ENCODE results near the gene HOXC10.

HOXC10 gene

GRCh38 chr12:53941750-53942149 lies 43.2 kb upstream of the HOXC10 start:
- H3K4me3 ChIP-seq (IDR thresholded peaks at IDR 0.05; ENCODE audit: insufficient read depth, low read depth, low read length), result no peak overlapping the region

DNA sequence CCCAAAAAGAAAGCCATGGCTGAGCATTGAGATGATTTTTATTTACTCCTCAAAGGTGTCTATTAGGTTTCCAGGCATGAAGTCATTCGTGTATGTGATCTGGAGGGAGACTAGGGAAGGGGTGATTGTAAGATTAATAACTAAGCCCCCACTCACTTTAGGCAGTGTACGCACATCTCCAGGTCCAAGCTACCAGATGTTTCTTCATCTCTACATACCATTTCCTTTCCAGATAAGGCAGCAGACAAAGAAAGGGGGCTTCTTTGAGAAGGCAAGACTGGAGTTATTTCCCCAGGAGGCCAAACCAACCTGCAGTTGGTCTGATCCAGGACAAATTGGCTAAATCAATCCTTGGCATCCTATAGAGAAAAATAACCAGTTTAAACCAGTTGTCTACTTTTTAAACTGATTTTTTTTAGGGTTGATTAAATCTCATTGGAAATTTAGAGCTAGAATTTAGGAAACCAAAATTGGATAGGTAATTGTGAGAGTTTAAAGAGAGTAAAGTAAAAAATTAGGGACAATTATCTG lies 42.4 kb upstream of the HOXC10 start:
- Histone ChIP-seq H3K4me2 (no peak overlapping the region), H3K4me3 (IDR thresholded peaks at IDR 0.05; ENCODE audit: insufficient read depth, low read depth, low read length) (no peak overlapping the region), H3K4me1 (ENCODE audit: low read depth, poor library complexity, severe bottlenecking) (no peaks in the 10 kb centered on the region), H3K79me2 (ENCODE audit: insufficient read depth, low read depth) (no peaks in the 10 kb centered on the region), H2AFZ (ENCODE audit: low read depth) (no peak overlapping the region), H3K9ac (no peak overlapping the region), H3K27me3 (ENCODE audit: insufficient read depth, low read depth) (peaks cover 68% of the 10 kb centered on the region), H3K27ac (no peak overlapping the region), H4K20me1 (ENCODE audit: insufficient read depth) (no peaks in the 10 kb centered on the region), H3K36me3 (ENCODE audit: insufficient read depth) (no peaks in the 10 kb centered on the region)
- TF ChIP-seq, protein P1, sequence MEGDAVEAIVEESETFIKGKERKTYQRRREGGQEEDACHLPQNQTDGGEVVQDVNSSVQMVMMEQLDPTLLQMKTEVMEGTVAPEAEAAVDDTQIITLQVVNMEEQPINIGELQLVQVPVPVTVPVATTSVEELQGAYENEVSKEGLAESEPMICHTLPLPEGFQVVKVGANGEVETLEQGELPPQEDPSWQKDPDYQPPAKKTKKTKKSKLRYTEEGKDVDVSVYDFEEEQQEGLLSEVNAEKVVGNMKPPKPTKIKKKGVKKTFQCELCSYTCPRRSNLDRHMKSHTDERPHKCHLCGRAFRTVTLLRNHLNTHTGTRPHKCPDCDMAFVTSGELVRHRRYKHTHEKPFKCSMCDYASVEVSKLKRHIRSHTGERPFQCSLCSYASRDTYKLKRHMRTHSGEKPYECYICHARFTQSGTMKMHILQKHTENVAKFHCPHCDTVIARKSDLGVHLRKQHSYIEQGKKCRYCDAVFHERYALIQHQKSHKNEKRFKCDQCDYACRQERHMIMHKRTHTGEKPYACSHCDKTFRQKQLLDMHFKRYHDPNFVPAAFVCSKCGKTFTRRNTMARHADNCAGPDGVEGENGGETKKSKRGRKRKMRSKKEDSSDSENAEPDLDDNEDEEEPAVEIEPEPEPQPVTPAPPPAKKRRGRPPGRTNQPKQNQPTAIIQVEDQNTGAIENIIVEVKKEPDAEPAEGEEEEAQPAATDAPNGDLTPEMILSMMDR (conservative IDR thresholded peaks at IDR 0.05; ENCODE audit: low read depth, low read length), result no peak

More at GRCh38 chr12:53941750-53942149, 43.2 kb upstream of the HOXC10 start:
- Histone ChIP-seq H3K27me3 (ENCODE audit: insufficient read depth, low read depth) (peaks cover 68% of the 10 kb centered on the region), H2AFZ (ENCODE audit: low read depth) (no peak overlapping the region), H3K36me3 (ENCODE audit: insufficient read depth) (no peaks in the 10 kb centered on the region), H3K79me2 (ENCODE audit: insufficient read depth, low read depth) (no peaks in the 10 kb centered on the region), H3K4me1 (ENCODE audit: low read depth, poor library complexity, severe bottlenecking) (no peaks in the 10 kb centered on the region), H3K27ac (no peak overlapping the region), H3K9ac (no peak overlapping the region), H4K20me1 (ENCODE audit: insufficient read depth) (no peaks in the 10 kb centered on the region), H3K4me2 (no peak overlapping the region)
- TF ChIP-seq, protein P1 (conservative IDR thresholded peaks at IDR 0.05; ENCODE audit: low read depth, low read length), result no peak

DNA sequence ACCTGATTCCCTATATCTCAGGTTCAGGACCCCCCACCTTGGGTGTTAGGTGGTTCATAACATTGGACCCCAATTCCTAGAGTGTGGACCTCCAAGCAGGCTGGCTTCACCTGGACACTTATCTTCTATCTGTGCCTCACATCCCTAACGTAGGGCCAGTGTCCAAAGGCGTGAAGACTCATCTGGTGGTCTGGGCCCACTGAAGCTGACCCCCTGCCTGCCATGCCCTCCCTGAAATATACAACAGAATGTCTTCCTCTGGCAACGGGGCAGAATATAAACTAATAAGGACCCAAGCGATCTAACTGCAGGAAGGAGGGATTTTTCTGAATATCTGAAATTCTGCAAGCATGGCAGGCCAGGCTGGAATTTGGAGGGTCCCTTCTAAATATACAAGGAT lies 40.7 kb upstream of the HOXC10 start:
- Histone ChIP-seq H3K4me2 (no peak overlapping the region), H3K79me2 (ENCODE audit: insufficient read depth, low read depth) (no peaks in the 10 kb centered on the region), H2AFZ (ENCODE audit: low read depth) (no peak overlapping the region), H4K20me1 (ENCODE audit: insufficient read depth) (no peaks in the 10 kb centered on the region), H3K9ac (no peak overlapping the region), H3K36me3 (ENCODE audit: insufficient read depth) (no peaks in the 10 kb centered on the region), H3K4me1 (ENCODE audit: low read depth, poor library complexity, severe bottlenecking) (no peaks in the 10 kb centered on the region), H3K27me3 (ENCODE audit: insufficient read depth, low read depth) (peaks cover 74% of the 10 kb centered on the region), H3K4me3 (IDR thresholded peaks at IDR 0.05; ENCODE audit: insufficient read depth, low read depth, low read length) (no peak overlapping the region), H3K27ac (no peak overlapping the region)
- TF ChIP-seq, protein P1 (conservative IDR thresholded peaks at IDR 0.05; ENCODE audit: low read depth, low read length), result no peak

- Histone ChIP-seq H2AFZ (ENCODE audit: low read depth) (no peak overlapping the region), H3K4me3 (IDR thresholded peaks at IDR 0.05; ENCODE audit: insufficient read depth, low read depth, low read length) (no peak overlapping the region), H3K4me2 (no peak overlapping the region), H3K27me3 (ENCODE audit: insufficient read depth, low read depth) (peaks cover 80% of the 10 kb centered on the region), H3K27ac (no peak overlapping the region), H3K36me3 (ENCODE audit: insufficient read depth) (no peaks in the 10 kb centered on the region), H3K4me1 (ENCODE audit: low read depth, poor library complexity, severe bottlenecking) (no peaks in the 10 kb centered on the region), H3K79me2 (ENCODE audit: insufficient read depth, low read depth) (no peaks in the 10 kb centered on the region), H3K9ac (no peak overlapping the region), H4K20me1 (ENCODE audit: insufficient read depth) (no peaks in the 10 kb centered on the region)
- TF ChIP-seq, protein P1 (conservative IDR thresholded peaks at IDR 0.05; ENCODE audit: low read depth, low read length), result no peak
These were observed 39.8 kb upstream of the HOXC10 start for GRCh38 chr12:53944907-53945847.

All from KMS-11 (cell line).